ENCODE data around the gene GCHFR.

The GCHFR gene

DNA sequence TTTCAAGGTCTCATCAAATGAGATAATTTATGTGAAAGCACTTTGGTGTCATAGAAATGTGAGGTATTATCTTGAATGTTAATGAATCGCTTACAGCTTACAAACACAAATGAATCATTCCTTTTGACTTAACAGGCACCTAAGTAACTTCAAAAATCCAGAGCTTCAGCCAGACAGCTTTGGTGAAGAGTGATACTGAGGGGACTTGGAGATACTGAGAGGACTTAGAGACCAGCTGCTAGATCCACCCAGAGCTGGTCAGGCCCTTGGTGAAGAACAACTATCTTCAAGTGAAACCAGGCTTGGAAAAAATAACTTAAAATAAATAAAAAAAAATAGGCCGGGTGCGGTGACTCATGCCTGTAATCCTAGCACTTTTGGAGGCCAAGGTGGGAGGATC, 26.9 kb downstream of the GCHFR start:
- TF ChIP-seq, protein P1, sequence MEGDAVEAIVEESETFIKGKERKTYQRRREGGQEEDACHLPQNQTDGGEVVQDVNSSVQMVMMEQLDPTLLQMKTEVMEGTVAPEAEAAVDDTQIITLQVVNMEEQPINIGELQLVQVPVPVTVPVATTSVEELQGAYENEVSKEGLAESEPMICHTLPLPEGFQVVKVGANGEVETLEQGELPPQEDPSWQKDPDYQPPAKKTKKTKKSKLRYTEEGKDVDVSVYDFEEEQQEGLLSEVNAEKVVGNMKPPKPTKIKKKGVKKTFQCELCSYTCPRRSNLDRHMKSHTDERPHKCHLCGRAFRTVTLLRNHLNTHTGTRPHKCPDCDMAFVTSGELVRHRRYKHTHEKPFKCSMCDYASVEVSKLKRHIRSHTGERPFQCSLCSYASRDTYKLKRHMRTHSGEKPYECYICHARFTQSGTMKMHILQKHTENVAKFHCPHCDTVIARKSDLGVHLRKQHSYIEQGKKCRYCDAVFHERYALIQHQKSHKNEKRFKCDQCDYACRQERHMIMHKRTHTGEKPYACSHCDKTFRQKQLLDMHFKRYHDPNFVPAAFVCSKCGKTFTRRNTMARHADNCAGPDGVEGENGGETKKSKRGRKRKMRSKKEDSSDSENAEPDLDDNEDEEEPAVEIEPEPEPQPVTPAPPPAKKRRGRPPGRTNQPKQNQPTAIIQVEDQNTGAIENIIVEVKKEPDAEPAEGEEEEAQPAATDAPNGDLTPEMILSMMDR (IDR thresholded peaks at IDR 0.05; ENCODE audit: insufficient read depth, low read length, poor library complexity, severe bottlenecking) = no peak
- H3K27me3 ChIP-seq (replicated peaks; ENCODE audit: control insufficient read depth, insufficient read depth, low read length) = no peaks in the 10 kb centered on the region
- H3K4me3 ChIP-seq (replicated peaks; ENCODE audit: low read depth, low read length) = no peak overlapping the region
- peaks cover 1% of the 10 kb centered on the region; the same call in 1 of the 2 replicates for H3K36me3 ChIP-seq (ENCODE audit: control insufficient read depth, insufficient read depth, low read length)
- no peak for DNase-seq (ENCODE audit: extremely low read depth, insufficient read length)

DNA sequence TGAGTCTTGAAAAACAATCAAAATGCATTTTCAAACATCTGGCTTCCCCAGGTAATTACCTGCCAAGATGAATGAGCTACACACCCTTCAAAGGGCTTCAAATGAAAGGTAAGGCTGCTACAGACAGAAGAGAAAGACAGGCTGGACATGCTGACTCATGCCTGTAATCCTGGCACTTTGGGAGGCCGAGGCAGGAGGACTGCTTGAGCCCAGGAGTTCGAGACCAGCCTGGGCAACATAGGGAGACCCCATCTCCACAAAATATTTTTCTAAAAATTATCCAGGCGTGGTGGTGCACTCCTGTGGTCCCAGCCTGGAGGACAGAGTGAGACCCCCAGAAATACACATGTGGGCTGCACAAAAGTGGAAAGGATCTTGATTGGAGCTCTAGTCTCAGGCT, 28.5 kb downstream of the GCHFR start:
- TF ChIP-seq, protein P1 (IDR thresholded peaks at IDR 0.05; ENCODE audit: insufficient read depth, low read length, poor library complexity, severe bottlenecking) = no peak

DNA sequence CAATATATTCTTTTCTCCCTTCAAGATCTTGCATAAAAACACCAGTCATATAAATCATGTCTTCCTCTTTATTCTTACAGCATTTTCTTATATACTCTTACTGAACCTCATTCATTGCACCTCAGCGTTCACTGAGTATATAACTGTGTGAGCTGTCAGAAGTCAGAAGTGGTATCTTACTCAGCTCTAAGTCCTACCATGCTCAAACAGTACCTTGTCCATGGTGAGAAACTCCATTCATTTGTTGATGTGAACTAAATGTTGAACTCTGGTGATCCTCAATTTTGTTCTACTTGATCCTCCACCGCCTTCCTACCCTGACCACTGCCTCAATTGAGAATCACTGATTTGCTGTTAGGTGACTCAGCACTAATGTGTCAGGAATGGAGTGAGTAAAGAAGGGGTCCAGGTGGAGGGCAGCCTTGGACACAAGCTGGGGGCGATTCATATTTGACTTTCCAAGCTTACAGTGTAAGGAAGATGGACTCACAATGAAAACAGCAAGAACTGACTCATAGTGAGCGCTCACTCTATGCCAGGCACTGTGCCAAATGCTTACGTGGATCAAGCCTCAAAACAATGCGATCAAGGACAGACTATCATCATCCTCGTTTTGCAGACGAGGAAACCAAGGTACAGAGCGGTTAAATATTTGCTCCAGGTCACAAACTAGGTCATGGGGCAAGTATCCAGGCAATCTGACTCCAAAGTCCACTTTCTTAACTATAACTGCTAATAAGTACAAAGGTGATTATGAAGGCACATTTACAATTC, 29.5 kb downstream of the GCHFR start:
- Histone ChIP-seq H3K4me3 (replicated peaks; ENCODE audit: low read depth, low read length) (no peak overlapping the region), H3K27me3 (replicated peaks; ENCODE audit: control insufficient read depth, insufficient read depth, low read length) (no peaks in the 10 kb centered on the region), H3K36me3 (ENCODE audit: control insufficient read depth, insufficient read depth, low read length) (peaks cover 1% of the 10 kb centered on the region; the same call in 1 of the 2 replicates)
- TF ChIP-seq, protein P1 (IDR thresholded peaks at IDR 0.05; ENCODE audit: insufficient read depth, low read length, poor library complexity, severe bottlenecking) = no peak
- DNase-seq (ENCODE audit: extremely low read depth, insufficient read length) = no peak

More for the DNA sequence above, 28.5 kb downstream of the GCHFR start:
- peaks cover 1% of the 10 kb centered on the region; the same call in 1 of the 2 replicates for H3K36me3 ChIP-seq (ENCODE audit: control insufficient read depth, insufficient read depth, low read length)
- no peak for DNase-seq (ENCODE audit: extremely low read depth, insufficient read length)
- H3K27me3 ChIP-seq (replicated peaks; ENCODE audit: control insufficient read depth, insufficient read depth, low read length) = no peaks in the 10 kb centered on the region
- H3K4me3 ChIP-seq (replicated peaks; ENCODE audit: low read depth, low read length) = no peak overlapping the region

DNA sequence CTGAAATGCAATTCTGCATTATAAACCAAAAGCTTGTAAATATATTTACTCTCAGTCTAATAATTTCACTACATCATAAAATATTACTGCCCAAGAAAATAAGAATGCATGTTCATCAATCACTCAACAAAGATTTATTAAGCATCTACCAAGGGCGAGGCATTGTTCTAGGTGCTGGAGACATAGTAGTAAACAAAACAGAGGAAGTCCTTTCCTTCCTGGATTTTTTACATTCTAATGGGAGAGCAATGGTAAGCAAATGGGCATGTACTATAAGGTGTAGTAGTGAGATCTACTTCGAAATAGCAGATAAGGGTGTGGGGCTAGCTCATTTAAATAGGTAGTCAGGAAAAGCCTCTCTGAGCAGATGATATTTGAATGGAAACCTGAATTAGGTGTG, 32.2 kb downstream of the GCHFR start:
- DNase-seq (ENCODE audit: extremely low read depth, insufficient read length) = no peak
- Histone ChIP-seq H3K36me3 (ENCODE audit: control insufficient read depth, insufficient read depth, low read length) (no peaks in the 10 kb centered on the region), H3K4me3 (replicated peaks; ENCODE audit: low read depth, low read length) (no peak overlapping the region), H3K27me3 (replicated peaks; ENCODE audit: control insufficient read depth, insufficient read depth, low read length) (no peaks in the 10 kb centered on the region)
- TF ChIP-seq, protein P1 (IDR thresholded peaks at IDR 0.05; ENCODE audit: insufficient read depth, low read length, poor library complexity, severe bottlenecking) = no peak

DNA sequence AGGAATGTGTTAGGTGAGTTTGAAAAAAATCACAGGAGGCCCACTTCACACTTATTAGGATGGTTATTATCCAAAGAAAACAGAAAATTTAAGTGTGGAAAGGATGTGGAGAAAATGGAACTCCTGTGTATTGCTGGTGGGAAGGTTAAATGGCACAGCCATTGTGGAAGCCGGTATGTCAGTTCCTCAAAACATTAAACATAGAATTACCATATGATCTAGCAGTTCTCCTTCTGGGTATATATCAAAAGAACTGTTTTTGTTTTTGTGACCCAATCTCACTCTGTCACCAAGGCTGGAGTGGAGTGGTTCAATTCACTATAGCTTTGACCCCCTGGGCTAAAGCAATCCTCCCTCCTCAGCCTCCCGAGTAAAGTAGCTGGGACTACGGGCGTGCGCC, 32.6 kb downstream of the GCHFR start:
- H3K27me3 ChIP-seq (replicated peaks; ENCODE audit: control insufficient read depth, insufficient read depth, low read length) = no peaks in the 10 kb centered on the region
- no peak overlapping the region for H3K4me3 ChIP-seq (replicated peaks; ENCODE audit: low read depth, low read length)
- no peak for DNase-seq (ENCODE audit: extremely low read depth, insufficient read length)
- H3K36me3 ChIP-seq (ENCODE audit: control insufficient read depth, insufficient read depth, low read length) = no peaks in the 10 kb centered on the region
- TF ChIP-seq, protein P1 (IDR thresholded peaks at IDR 0.05; ENCODE audit: insufficient read depth, low read length, poor library complexity, severe bottlenecking) = no peak
